Endothelial cell of umbilical vein (primary cell): ENCODE results near the gene ATP1B4. TPM values are rescaled to one million over a fixed set of nuclear protein-coding genes. Genes with fewer than 3 reads are reported as not detected.

Source experiments
- BruUV-seq: library from RNA; stranded (reverse); fragments of 400-500 nt; replicated peaks from 2 replicates; lab custom pipeline; 2021; lab: Mats Ljungman, UMichigan
- CTCF ChIA-PET: fragments of 300-600, 350-600 bp; sonication (Branson Sonifier 250); formaldehyde crosslinking; loops from one replicate; lab custom pipeline; 2021; ENCODE audit warnings: antibody characterized with exemption, inconsistent platforms; lab: Charles Lee
- POLR2A ChIA-PET: fragments of 300-600, 350-600 bp; sonication (Branson Sonifier 250); formaldehyde crosslinking; loops from one replicate; lab custom pipeline; 2021; ENCODE audit warnings: antibody characterized with exemption, inconsistent platforms; lab: Charles Lee
- DNase-seq: peaks from one replicate; pipeline ENCODE4 v3.0.0-alpha.2; 2011; ENCODE audit warnings: low read depth, low spot score
- FAIRE-seq: peaks from 2 replicates; lab custom pipeline; 2011; peaks lifted over from hg19 to GRCh38; lab: Jason Lieb, UNC
- H2AFZ ChIP-seq: 2 replicates; pipeline ENCODE4 v1.6.0; 2012; ENCODE audit warnings: low read depth, low read length, control low read depth, inconsistent platforms
- H3K27ac ChIP-seq: 2 replicates; pipeline ENCODE4 v1.5.1; 2011; ENCODE audit warnings: low read depth, mild to moderate bottlenecking, control low read depth, low read length, moderate library complexity; ENCODE audit not compliant: insufficient read depth
- H3K27me3 ChIP-seq, 2 experiments: 2 replicates each; pipeline versions ENCODE4 v1.6.0 to v1.6.1; 2011; ENCODE audit warnings: low read length in 2 of 2, mixed read lengths in 1 of 2; ENCODE audit not compliant: control insufficient read depth in 2 of 2, insufficient read depth in 2 of 2
- H3K36me3 ChIP-seq, 2 experiments: 2 replicates in 1 of 2; 3 replicates in 1 of 2; pipeline ENCODE4 v1.5.1; 2011; ENCODE audit warnings: low read length in 2 of 2, mild to moderate bottlenecking in 1 of 2, moderate library complexity in 1 of 2; ENCODE audit not compliant: control insufficient read depth in 2 of 2, insufficient read depth in 2 of 2; ENCODE audit errors: extremely low read depth in 1 of 2
- H3K4me1 ChIP-seq: 3 replicates; pipeline ENCODE4 v1.5.1; 2011; ENCODE audit warnings: mild to moderate bottlenecking, low read length; ENCODE audit not compliant: control insufficient read depth, insufficient read depth; ENCODE audit errors: extremely low read depth
- H3K4me2 ChIP-seq: 2 replicates; pipeline ENCODE4 v1.6.1; 2011; ENCODE audit warnings: low read length, control low read depth, mixed read lengths; ENCODE audit not compliant: insufficient read depth
- H3K4me3 ChIP-seq, 3 experiments: fragments of 200-600 bp in 1 of 3; sonication (generic), shearing (Covaris generic) in 1 of 3; replicated peaks in 1 of 3; 2 replicates each; pipeline ENCODE4 v1.5.1; 2011 to 2016; ENCODE audit warnings: control low read depth in 3 of 3, low read length in 3 of 3, mild to moderate bottlenecking in 2 of 3, inconsistent platforms in 1 of 3, low read depth in 1 of 3, moderate library complexity in 1 of 3; ENCODE audit not compliant: insufficient read depth in 1 of 3
- H3K79me2 ChIP-seq: 2 replicates; pipeline ENCODE4 v1.6.0; 2012; ENCODE audit warnings: low read length, inconsistent platforms; ENCODE audit not compliant: control insufficient read depth, insufficient read depth
- H3K9ac ChIP-seq: replicated peaks from 2 replicates; pipeline ENCODE3; 2011; ENCODE audit warnings: low read length, control low read depth; ENCODE audit not compliant: insufficient read depth; ENCODE audit errors: extremely low read depth
- H3K9me1 ChIP-seq: replicated peaks from 3 replicates; pipeline ENCODE4 v1.6.0; 2011; ENCODE audit warnings: mild to moderate bottlenecking, low read length; ENCODE audit not compliant: control insufficient read depth, insufficient read depth; ENCODE audit errors: extremely low read depth
- H3K9me3 ChIP-seq: replicated peaks from 2 replicates; pipeline ENCODE4 v1.5.1; 2012; ENCODE audit warnings: low read length, inconsistent platforms; ENCODE audit not compliant: control insufficient read depth, insufficient read depth
- H4K20me1 ChIP-seq: replicated peaks from 2 replicates; pipeline ENCODE3; 2011; ENCODE audit warnings: mild to moderate bottlenecking, low read length; ENCODE audit not compliant: control insufficient read depth, insufficient read depth; ENCODE audit errors: extremely low read depth
- EZH2 ChIP-seq: IDR thresholded peaks from 2 replicates; pipeline ENCODE4 v1.6.1; 2012; ENCODE audit warnings: borderline replicate concordance, low read depth, mild to moderate bottlenecking, moderate library complexity, low read length, inconsistent platforms; ENCODE audit not compliant: severe bottlenecking
- FOS ChIP-seq: IDR thresholded peaks from 2 replicates; pipeline ENCODE4 v1.6.1; 2011; ENCODE audit warnings: mild to moderate bottlenecking, low read length, moderate library complexity, borderline replicate concordance; ENCODE audit not compliant: insufficient read depth
- GATA2 ChIP-seq: IDR thresholded peaks from 2 replicates; pipeline ENCODE4 v1.7.0; 2011; ENCODE audit warnings: low read depth, mild to moderate bottlenecking, moderate library complexity, mixed read lengths, low read length; ENCODE audit not compliant: insufficient read length, insufficient read depth
- JUN ChIP-seq: IDR thresholded peaks from 2 replicates; pipeline ENCODE4 v1.6.1; 2011; ENCODE audit warnings: borderline replicate concordance, low read depth; ENCODE audit not compliant: insufficient read length, insufficient read depth
- MYC ChIP-seq: IDR thresholded peaks from one replicate; pipeline ENCODE4 v1.6.1; 2011; ENCODE audit warnings: mild to moderate bottlenecking, low read depth, low read length
- POLR2A ChIP-seq: IDR thresholded peaks from 2 replicates; pipeline ENCODE4 v1.6.1; 2012; ENCODE audit warnings: low read depth, mild to moderate bottlenecking, control low read depth, low read length
- POLR2AphosphoS5 ChIP-seq: IDR thresholded peaks from 2 replicates; pipeline ENCODE4 v1.6.1; 2012; ENCODE audit warnings: low read depth, mild to moderate bottlenecking, control low read depth, low read length, moderate library complexity; ENCODE audit not compliant: insufficient read depth
- dilution Hi-C: fragments of 300-500 bp; cut with MboI; formaldehyde crosslinking; loops from one replicate; pipeline ENCODE4 v1.15.0; 2019; ENCODE audit warnings: low sequenced_read_pairs; ENCODE audit not compliant: extremely low pct_ligation_motif_present
- intact Hi-C: fragments of 100-400 bp; cut with micrococcal nuclease; formaldehyde crosslinking; loops from one replicate; pipeline ENCODE4 v1.10.0; 2022
- polyA plus RNA-seq, 4 experiments: library from polyadenylated mRNA; depleted of rRNA in 3 of 4; stranded (reverse) in 3 of 4; unstranded in 1 of 4; fragments of >200 nt; gene quantifications; 2 replicates each; pipeline versions ENCODE4 v1.2.1 to v1.2.3, GENCODE V29; 2011 to 2012; ENCODE audit warnings: missing spikeins in 1 of 4
- total RNA-seq: library from RNA; stranded (reverse); gene quantifications from 2 replicates; pipeline ENCODE4 v1.2.3, GENCODE V29; 2021
- TF ChIP-seq, protein P1 (sequence below), 2 donors: IDR thresholded peaks; 1 replicate in 1 of 2; 2 replicates in 1 of 2; pipeline ENCODE4 v1.5.1; 2011; ENCODE audit warnings: low read length in 2 of 2, mild to moderate bottlenecking in 2 of 2, moderate library complexity in 2 of 2, control low read depth in 1 of 2, inconsistent platforms in 1 of 2, low read depth in 1 of 2; ENCODE audit not compliant: insufficient read depth in 1 of 2; ENCODE audit errors: extremely low read depth in 1 of 2
- TF ChIP-seq, protein P2 (sequence below): IDR thresholded peaks from 2 replicates; pipeline ENCODE4 v1.6.1; 2011; ENCODE audit not compliant: insufficient read depth, insufficient read length

ATP1B4 gene
- total and polyA plus RNA-seq, 2 donors (not counting 3 experiments of a cell fraction or from before 2014, with no cell fraction given) = not detected

DNA sequence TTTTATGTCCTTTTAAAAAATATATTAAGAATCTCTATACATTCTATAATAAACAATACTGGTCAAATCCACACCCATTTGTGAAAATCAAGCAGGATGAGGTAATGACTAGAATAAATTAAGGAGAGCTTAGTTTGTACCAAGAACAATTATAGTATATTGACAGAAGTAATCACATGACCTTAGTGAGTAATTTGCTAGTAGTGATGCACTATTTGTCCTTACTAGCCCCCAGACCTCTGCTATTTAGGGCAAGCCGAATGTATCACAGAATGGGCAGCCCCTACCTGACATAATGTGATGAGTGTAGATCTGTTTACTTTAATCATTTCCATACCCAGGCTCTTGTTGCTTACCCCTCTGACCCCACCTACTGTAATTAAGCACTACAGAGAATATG, 15.8 kb downstream of the ATP1B4 start:
- Histone ChIP-seq H3K9me3 (no peaks in the 10 kb centered on the region), H3K4me2 (no peak overlapping the region), H3K4me1 (no peaks in the 10 kb centered on the region), H3K9me1 (no peaks in the 10 kb centered on the region), H3K9ac (no peak overlapping the region), H3K36me3 (no peaks in the 10 kb centered on the region), H2AFZ (no peak overlapping the region), H3K27ac (no peak overlapping the region), H3K4me3 (no peak overlapping the region), H4K20me1 (no peaks in the 10 kb centered on the region), H3K79me2 (no peaks in the 10 kb centered on the region), H3K27me3 (peaks cover 3 to 5% of the 10 kb centered on the region in 2 experiments)
- POLR2A ChIA-PET = no interaction called here
- DNase-seq = no peak
- dilution Hi-C loops (no loop called here), intact Hi-C loops (no loop called here)
- TF ChIP-seq, protein P1, sequence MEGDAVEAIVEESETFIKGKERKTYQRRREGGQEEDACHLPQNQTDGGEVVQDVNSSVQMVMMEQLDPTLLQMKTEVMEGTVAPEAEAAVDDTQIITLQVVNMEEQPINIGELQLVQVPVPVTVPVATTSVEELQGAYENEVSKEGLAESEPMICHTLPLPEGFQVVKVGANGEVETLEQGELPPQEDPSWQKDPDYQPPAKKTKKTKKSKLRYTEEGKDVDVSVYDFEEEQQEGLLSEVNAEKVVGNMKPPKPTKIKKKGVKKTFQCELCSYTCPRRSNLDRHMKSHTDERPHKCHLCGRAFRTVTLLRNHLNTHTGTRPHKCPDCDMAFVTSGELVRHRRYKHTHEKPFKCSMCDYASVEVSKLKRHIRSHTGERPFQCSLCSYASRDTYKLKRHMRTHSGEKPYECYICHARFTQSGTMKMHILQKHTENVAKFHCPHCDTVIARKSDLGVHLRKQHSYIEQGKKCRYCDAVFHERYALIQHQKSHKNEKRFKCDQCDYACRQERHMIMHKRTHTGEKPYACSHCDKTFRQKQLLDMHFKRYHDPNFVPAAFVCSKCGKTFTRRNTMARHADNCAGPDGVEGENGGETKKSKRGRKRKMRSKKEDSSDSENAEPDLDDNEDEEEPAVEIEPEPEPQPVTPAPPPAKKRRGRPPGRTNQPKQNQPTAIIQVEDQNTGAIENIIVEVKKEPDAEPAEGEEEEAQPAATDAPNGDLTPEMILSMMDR (IDR thresholded peaks at IDR 0.05; ENCODE audit: extremely low read depth in 1 of 2, insufficient read depth in 1 of 2, low read depth in 1 of 2, low read length in 2 of 2) = no peak
- no peak for TF ChIP-seq MYC
- no peak for TF ChIP-seq FOS
- TF ChIP-seq POLR2A = no peak
- BruUV-seq = no TSS peak
- CTCF ChIA-PET = no interaction called here
- no peak for FAIRE-seq

DNA sequence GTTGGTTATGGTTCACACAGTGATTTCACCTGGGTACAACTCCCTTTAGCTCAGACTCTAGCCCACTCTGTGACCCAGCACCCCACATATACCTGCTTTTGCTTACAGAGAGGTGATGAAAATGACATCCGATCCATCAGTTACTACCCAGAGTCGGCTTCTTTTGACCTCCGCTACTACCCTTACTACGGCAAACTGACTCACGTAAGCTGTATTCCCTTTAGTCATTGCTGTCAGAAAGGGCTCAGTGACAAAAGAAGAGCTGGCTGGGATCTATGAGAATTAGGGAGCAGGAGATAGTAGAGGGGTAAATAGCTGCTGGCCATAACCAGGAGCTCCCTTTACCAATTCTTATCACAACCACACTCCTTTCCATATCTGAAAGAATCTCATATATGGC, 16.7 kb downstream of the ATP1B4 start:
- ChIA-PET CTCF (no interaction called here), POLR2A (no interaction called here)
- no TSS peak for BruUV-seq
- no peak overlapping the region for H3K27ac ChIP-seq
- H3K36me3 ChIP-seq = no peaks in the 10 kb centered on the region
- FAIRE-seq = no peak
- no peaks in the 10 kb centered on the region for H3K4me1 ChIP-seq
- dilution Hi-C loops = no loop called here
- no peak for TF ChIP-seq GATA2
- TF ChIP-seq POLR2AphosphoS5 = no peak
- TF ChIP-seq, protein P2, sequence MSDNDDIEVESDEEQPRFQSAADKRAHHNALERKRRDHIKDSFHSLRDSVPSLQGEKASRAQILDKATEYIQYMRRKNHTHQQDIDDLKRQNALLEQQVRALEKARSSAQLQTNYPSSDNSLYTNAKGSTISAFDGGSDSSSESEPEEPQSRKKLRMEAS = no peak
- TF ChIP-seq EZH2 = no peak
- no peak for TF ChIP-seq JUN
- TF ChIP-seq MYC = no peak
- no peak for TF ChIP-seq POLR2A
- TF ChIP-seq, protein P1 (IDR thresholded peaks at IDR 0.05; ENCODE audit: extremely low read depth in 1 of 2, insufficient read depth in 1 of 2, low read depth in 1 of 2, low read length in 2 of 2) = no peak
- no peak for TF ChIP-seq FOS
- no peak overlapping the region for H3K4me2 ChIP-seq
- H4K20me1 ChIP-seq = no peaks in the 10 kb centered on the region
- H2AFZ ChIP-seq = no peak overlapping the region
- no peaks in the 10 kb centered on the region for H3K79me2 ChIP-seq
- no peak for DNase-seq
- no peak overlapping the region for H3K4me3 ChIP-seq
- H3K9ac ChIP-seq = no peak overlapping the region
- peaks cover 3 to 5% of the 10 kb centered on the region in 2 experiments for H3K27me3 ChIP-seq
- H3K9me3 ChIP-seq = no peaks in the 10 kb centered on the region
- intact Hi-C loops = no loop called here
- H3K9me1 ChIP-seq = no peaks in the 10 kb centered on the region
